NCI-H1105 (cell line): ENCODE data around the gene IRX4.

Experiments used
- DNase-seq: peaks from one replicate; lab custom pipeline; 2025; lab: John Stamatoyannopoulos, UW

The IRX4 gene

GRCh38 chr5:1882337-1883119 lies at the start of gene IRX4:
Gene IRX4 (minus strand): TSS chr5:1882925. CDS start chr5:1882647, 278 bp downstream.
- no peak for DNase-seq

- no peak for DNase-seq
Observed at GRCh38 chr5:1931604-1932231, 49.0 kb upstream of the IRX4 start.

- no peak for DNase-seq
Observed at GRCh38 chr5:1930880-1931603, 48.3 kb upstream of the IRX4 start.

- DNase-seq, result no peak
Observed at GRCh38 chr5:1930501-1930879, 47.8 kb upstream of the IRX4 start.

- DNase-seq, result no peak
Observed at GRCh38 chr5:1929108-1929991, 46.6 kb upstream of the IRX4 start.

GRCh38 chr5:1926471-1927341 lies 44.0 kb upstream of the IRX4 start:
- DNase-seq, result no peak

- DNase-seq, result no peak
Observed at GRCh38 chr5:1926071-1926440, 43.3 kb upstream of the IRX4 start.

- DNase-seq, result no peak
Observed at GRCh38 chr5:1925111-1926070, 42.7 kb upstream of the IRX4 start.

GRCh38 chr5:1923766-1924165 lies 41.0 kb upstream of the IRX4 start:
- DNase-seq, result no peak

GRCh38 chr5:1923341-1923740 lies 40.6 kb upstream of the IRX4 start:
- no peak for DNase-seq

- DNase-seq, result no peak
Observed at GRCh38 chr5:1921711-1922110, 39.0 kb upstream of the IRX4 start.

GRCh38 chr5:1919750-1920149 lies 37.0 kb upstream of the IRX4 start:
- no peak for DNase-seq

- DNase-seq, result no peak
Observed at GRCh38 chr5:1919209-1919566, 36.5 kb upstream of the IRX4 start.

GRCh38 chr5:1918488-1919208 lies 35.9 kb upstream of the IRX4 start:
- no peak for DNase-seq

GRCh38 chr5:1917830-1918487 lies 35.2 kb upstream of the IRX4 start:
- no peak for DNase-seq

GRCh38 chr5:1916041-1917001 lies 33.6 kb upstream of the IRX4 start:
- DNase-seq, result no peak

- no peak for DNase-seq
Observed at GRCh38 chr5:1915316-1915715, 32.6 kb upstream of the IRX4 start.

GRCh38 chr5:1914471-1914870 lies 31.7 kb upstream of the IRX4 start:
- DNase-seq, result no peak
